22Rv1 (cell line): ENCODE data around the gene SART3.

Source experiments
- CTCF ChIP-seq: fragments of 450-650 bp; IDR thresholded peaks from 2 replicates; pipeline ENCODE4 v1.5.1; 2017; ENCODE audit warnings: mild to moderate bottlenecking
- ZFX ChIP-seq: fragments of 450-650 bp; IDR thresholded peaks from 2 replicates; pipeline ENCODE4 v1.6.1; 2017; ENCODE audit warnings: antibody characterized with exemption, borderline replicate concordance

- TF ChIP-seq CTCF (no peak), ZFX (no peak)
Observed at GRCh38 chr12:108562348-108563135, 1.6 kb upstream of the SART3 start, which contains the start of gene ISCU.
